Retinal pigment epithelial cell (primary cell): ENCODE measurements around the gene SLC22A14.

Source experiments
- DNase-seq: peaks from one replicate; pipeline ENCODE4 v3.0.0-alpha.2; 2010; ENCODE audit warnings: low read depth
- H3K4me3 ChIP-seq: 2 replicates; pipeline ENCODE4 v1.5.1; 2011; ENCODE audit warnings: mild to moderate bottlenecking, low read length, control low read depth, moderate library complexity
- CTCF ChIP-seq: conservative IDR thresholded peaks from 2 replicates; pipeline ENCODE4 v1.5.1; 2011; ENCODE audit warnings: low read depth, low read length, control low read depth, inconsistent platforms

SLC22A14 gene

GRCh38 chr3:38313695-38314094, 31.6 kb downstream of the SLC22A14 start:
- DNase-seq, result no peak
- TF ChIP-seq CTCF, result no peak
- H3K4me3 ChIP-seq, result no peak overlapping the region

DNA sequence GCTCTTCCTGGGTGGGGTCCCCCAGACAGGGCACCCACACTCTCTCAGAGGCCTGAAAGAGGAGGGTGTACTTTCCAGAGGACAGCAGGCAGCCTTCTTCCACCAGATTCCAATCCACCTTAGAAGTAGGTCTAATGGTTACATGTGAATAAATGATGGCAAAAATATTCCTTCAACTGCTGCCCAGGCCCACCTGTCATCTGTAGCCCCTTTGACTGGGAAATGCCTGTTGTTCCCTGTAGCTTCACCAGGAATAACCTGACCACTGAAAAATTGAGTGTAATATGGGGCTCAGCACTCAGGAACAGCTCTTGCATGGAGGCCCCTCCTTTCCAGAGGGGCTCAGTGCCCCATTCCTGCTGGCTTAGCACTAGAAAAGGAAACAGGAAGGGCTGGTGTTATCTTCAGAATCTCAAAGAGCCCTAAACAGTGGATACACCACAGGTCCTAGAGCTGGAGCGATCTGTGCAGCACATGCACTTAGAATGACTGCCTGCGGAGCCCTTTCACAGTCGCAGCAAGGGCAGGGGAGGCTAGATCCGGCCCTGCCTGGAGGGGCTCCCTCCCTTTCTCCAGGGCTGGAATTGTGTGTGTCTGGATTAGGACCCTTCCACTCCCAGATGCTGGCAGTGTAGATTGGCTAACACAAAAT, 32.1 kb downstream of the SLC22A14 start:
- TF ChIP-seq CTCF, result no peak
- DNase-seq, result no peak
- no peak overlapping the region for H3K4me3 ChIP-seq

GRCh38 chr3:38314764-38315487, 32.8 kb downstream of the SLC22A14 start:
- no peak overlapping the region for H3K4me3 ChIP-seq
- no peak for DNase-seq
- no peak for TF ChIP-seq CTCF

- no peak for TF ChIP-seq CTCF
- H3K4me3 ChIP-seq, result no peak overlapping the region
These were observed 33.6 kb downstream of the SLC22A14 start for GRCh38 chr3:38315488-38316230.

DNA sequence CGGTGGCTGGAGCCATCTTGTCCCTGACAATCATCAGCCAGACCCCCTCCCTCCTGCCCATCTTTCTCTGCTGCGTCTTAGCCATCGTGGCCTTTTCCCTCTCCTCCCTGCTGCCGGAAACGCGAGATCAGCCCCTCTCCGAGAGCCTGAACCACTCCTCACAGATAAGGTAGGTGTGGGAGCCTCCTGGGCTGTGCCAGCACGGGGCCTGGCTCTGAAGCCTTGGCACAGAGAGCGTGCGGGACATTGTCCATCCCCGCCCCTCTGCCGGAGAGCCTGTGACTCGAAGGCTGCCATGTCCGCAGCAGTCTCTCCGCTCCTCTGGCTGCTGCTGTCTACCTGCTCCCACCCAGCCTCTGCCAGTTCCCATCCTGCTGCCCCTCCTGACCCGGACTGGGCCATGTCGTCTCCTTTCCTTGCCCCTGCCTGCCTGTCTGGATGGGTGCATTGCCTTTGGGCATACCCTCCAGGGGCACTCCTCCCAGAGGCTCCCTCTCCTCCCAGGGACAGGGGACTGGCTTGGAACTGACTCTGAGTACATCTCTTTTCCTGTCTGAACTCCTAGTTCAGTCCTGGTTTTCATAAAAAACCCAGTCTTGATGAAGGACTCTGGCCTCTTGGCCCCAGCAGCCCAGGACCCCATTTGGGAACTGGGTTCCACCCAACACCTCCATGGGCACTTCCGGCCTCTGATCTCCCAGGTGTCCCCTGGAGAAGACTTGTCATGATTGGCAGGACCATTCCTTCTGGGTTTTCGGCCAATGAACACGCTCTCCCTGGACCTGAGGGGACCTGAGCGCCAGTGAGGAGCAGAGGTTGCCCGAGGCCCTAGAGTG, 34.5 kb downstream of the SLC22A14 start:
- no peak for TF ChIP-seq CTCF
- DNase-seq, result no peak
- H3K4me3 ChIP-seq, result no peak overlapping the region

More at GRCh38 chr3:38315488-38316230, 33.6 kb downstream of the SLC22A14 start:
- no peak for DNase-seq

DNA sequence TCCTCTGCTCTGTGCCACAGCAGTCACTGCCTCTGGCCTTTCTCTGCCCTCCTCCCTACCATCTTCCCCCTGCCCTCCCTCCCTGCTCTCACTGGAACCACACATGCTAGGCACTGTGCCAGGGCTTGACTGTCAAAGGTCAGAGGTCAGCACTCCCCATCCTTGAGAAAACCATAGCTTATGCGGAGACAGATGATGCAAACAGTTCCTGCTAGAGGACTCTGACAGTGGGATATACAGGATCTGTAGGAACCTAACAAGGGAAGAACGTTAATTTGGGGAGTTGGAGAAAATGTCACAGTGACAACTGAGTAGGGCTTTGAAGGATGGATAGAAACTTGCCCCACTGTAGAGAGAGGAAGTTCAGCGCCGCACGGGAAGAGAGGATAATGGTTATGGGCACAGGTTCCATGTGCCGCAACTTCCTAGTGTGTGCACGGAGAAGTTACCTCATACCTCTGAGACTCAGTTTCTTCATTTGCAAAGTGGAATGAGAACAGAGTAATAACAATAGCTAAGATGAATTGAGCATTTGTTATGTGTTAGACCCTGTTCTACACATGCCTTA, 35.2 kb downstream of the SLC22A14 start:
- TF ChIP-seq CTCF, result no peak
- no peak overlapping the region for H3K4me3 ChIP-seq
- DNase-seq, result no peak
